HepG2 (cell line): ENCODE data around the gene IPPK. TPM values are rescaled to one million over a fixed set of nuclear protein-coding genes. Genes with fewer than 3 reads are reported as not detected.

Experiments
- EED ChIP-seq: sonication (generic); formaldehyde crosslinking; IDR thresholded peaks from 2 replicates; pipeline ENCODE4 v1.5.0; 2020; ENCODE audit warnings: mild to moderate bottlenecking, missing genetic modification reagents
- FOXP4 ChIP-seq: sonication (generic); formaldehyde crosslinking; IDR thresholded peaks from 2 replicates; pipeline ENCODE4 v1.4.0; 2020; ENCODE audit warnings: missing genetic modification reagents
- MAX ChIP-seq: IDR thresholded peaks from 2 replicates; pipeline ENCODE4 v1.6.1; 2012; ENCODE audit warnings: inconsistent platforms
- MED1 ChIP-seq: sonication (generic); formaldehyde crosslinking; IDR thresholded peaks from 2 replicates; pipeline ENCODE4 v1.4.0; 2020; ENCODE audit warnings: missing genetic modification reagents
- POGZ ChIP-seq: sonication (generic); formaldehyde crosslinking; IDR thresholded peaks from 2 replicates; pipeline ENCODE4 v1.4.0; 2020; ENCODE audit warnings: mild to moderate bottlenecking, missing genetic modification reagents
- RAD51 ChIP-seq: fragments of 450-650 bp; IDR thresholded peaks from 2 replicates; pipeline ENCODE4 v1.6.1; 2016; ENCODE audit warnings: borderline replicate concordance
- RFX3 ChIP-seq: IDR thresholded peaks from 2 replicates; pipeline ENCODE4 v1.6.1; 2016; ENCODE audit warnings: missing biosample characterization, missing genetic modification reagents
- SAP130 ChIP-seq: IDR thresholded peaks from 2 replicates; pipeline ENCODE4 v1.6.1; 2016; ENCODE audit warnings: low read depth
- SP5 ChIP-seq: IDR thresholded peaks from 2 replicates; pipeline ENCODE4 v1.6.1; 2016; ENCODE audit warnings: low read depth, borderline replicate concordance
- THAP8 ChIP-seq: sonication (generic); formaldehyde crosslinking; IDR thresholded peaks from 2 replicates; pipeline ENCODE4 v1.5.1; 2020; ENCODE audit warnings: missing genetic modification reagents, mild to moderate bottlenecking, borderline replicate concordance
- ZFX ChIP-seq: sonication (generic); formaldehyde crosslinking; IDR thresholded peaks from 2 replicates; pipeline ENCODE4 v1.4.0; 2020; ENCODE audit warnings: mild to moderate bottlenecking, low read depth, missing genetic modification reagents, moderate library complexity
- ZNF225 ChIP-seq: sonication (generic); formaldehyde crosslinking; IDR thresholded peaks from 2 replicates; pipeline ENCODE4 v1.4.0; 2020; ENCODE audit warnings: mild to moderate bottlenecking, missing genetic modification reagents
- ZNF543 ChIP-seq: sonication (generic); formaldehyde crosslinking; IDR thresholded peaks from 2 replicates; pipeline ENCODE4 v1.4.0; 2020; ENCODE audit warnings: mild to moderate bottlenecking, missing genetic modification reagents
- ZNF562 ChIP-seq: sonication (generic); formaldehyde crosslinking; IDR thresholded peaks from 2 replicates; pipeline ENCODE4 v1.8.0; 2022; ENCODE audit warnings: missing genetic modification reagents, borderline replicate concordance
- ZNF639 ChIP-seq: conservative IDR thresholded peaks from 2 replicates; pipeline ENCODE4 v1.6.1; 2018; ENCODE audit warnings: missing genetic modification reagents
- ZNF747 ChIP-seq: sonication (generic); formaldehyde crosslinking; IDR thresholded peaks from 2 replicates; pipeline ENCODE4 v1.8.1; 2023; ENCODE audit warnings: missing genetic modification reagents, mild to moderate bottlenecking, borderline replicate concordance
- ZSCAN30 ChIP-seq: sonication (generic); formaldehyde crosslinking; IDR thresholded peaks from 2 replicates; pipeline ENCODE4 v1.5.0; 2020; ENCODE audit warnings: mild to moderate bottlenecking, missing genetic modification reagents
- polyA plus RNA-seq, 8 experiments: library from polyadenylated mRNA; depleted of rRNA in 3 of 8; stranded (reverse) in 7 of 8; unstranded in 1 of 8; fragments of >200 nt; fragmentation: Illumina TruSeq in 4 of 8; extraction: Trizol in 4 of 8; gene quantifications; 2 replicates each; pipeline versions ENCODE4 v1.2.1 to v1.2.3, GENCODE V29; 2011 to 2016; ENCODE audit warnings: low read depth in 4 of 8, missing spikeins in 1 of 8, mixed read lengths in 1 of 8; ENCODE audit not compliant: insufficient read depth in 1 of 8
- total RNA-seq, 5 experiments: library from RNA; depleted of rRNA; stranded (reverse); fragments of >200 nt; fragmentation: Illumina TruSeq; extraction: Trizol; gene quantifications; 2 replicates each; pipeline ENCODE4 v1.2.3, GENCODE V29; 2016; ENCODE audit warnings: low read depth in 1 of 5
- TF ChIP-seq, protein P1 (sequence below): sonication (generic); formaldehyde crosslinking; IDR thresholded peaks from 2 replicates; pipeline ENCODE4 v1.5.1; 2020; ENCODE audit warnings: mild to moderate bottlenecking, missing genetic modification reagents, moderate library complexity
- TF ChIP-seq, protein P2 (sequence below): sonication (generic); formaldehyde crosslinking; IDR thresholded peaks from 2 replicates; pipeline ENCODE4 v1.4.0; 2020; ENCODE audit warnings: missing genetic modification reagents

Gene IPPK
- total and polyA plus RNA-seq, 2 of the 13 experiments (the other 11 are each of a cell fraction or from before 2014, with no cell fraction given), result 9.9 to 14.1 TPM

DNA sequence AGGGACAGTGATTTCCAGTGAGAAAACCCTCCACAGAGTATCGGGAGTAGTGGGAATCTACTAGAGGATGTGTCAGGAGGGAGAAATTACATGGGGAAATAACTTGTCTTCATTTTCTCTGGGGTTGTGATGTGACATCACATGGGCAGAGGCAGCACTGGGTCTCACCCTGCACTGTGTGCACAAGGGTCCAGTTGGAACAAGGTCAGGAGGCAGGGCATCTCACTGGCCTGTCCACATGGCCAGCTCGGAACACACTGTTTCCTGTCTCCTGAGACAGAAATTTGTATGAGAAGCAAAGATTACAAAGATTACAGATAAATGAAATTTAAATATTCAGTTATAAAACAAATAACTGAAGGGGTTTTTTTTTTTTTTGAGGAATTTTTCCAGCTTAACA lies 71.5 kb downstream of the IPPK start (continued):
- TF ChIP-seq, protein P1, sequence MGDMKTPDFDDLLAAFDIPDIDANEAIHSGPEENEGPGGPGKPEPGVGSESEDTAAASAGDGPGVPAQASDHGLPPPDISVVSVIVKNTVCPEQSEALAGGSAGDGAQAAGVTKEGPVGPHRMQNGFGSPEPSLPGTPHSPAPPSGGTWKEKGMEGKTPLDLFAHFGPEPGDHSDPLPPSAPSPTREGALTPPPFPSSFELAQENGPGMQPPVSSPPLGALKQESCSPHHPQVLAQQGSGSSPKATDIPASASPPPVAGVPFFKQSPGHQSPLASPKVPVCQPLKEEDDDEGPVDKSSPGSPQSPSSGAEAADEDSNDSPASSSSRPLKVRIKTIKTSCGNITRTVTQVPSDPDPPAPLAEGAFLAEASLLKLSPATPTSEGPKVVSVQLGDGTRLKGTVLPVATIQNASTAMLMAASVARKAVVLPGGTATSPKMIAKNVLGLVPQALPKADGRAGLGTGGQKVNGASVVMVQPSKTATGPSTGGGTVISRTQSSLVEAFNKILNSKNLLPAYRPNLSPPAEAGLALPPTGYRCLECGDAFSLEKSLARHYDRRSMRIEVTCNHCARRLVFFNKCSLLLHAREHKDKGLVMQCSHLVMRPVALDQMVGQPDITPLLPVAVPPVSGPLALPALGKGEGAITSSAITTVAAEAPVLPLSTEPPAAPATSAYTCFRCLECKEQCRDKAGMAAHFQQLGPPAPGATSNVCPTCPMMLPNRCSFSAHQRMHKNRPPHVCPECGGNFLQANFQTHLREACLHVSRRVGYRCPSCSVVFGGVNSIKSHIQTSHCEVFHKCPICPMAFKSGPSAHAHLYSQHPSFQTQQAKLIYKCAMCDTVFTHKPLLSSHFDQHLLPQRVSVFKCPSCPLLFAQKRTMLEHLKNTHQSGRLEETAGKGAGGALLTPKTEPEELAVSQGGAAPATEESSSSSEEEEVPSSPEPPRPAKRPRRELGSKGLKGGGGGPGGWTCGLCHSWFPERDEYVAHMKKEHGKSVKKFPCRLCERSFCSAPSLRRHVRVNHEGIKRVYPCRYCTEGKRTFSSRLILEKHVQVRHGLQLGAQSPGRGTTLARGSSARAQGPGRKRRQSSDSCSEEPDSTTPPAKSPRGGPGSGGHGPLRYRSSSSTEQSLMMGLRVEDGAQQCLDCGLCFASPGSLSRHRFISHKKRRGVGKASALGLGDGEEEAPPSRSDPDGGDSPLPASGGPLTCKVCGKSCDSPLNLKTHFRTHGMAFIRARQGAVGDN, result peak; percentile 82
- TF ChIP-seq, protein P2, sequence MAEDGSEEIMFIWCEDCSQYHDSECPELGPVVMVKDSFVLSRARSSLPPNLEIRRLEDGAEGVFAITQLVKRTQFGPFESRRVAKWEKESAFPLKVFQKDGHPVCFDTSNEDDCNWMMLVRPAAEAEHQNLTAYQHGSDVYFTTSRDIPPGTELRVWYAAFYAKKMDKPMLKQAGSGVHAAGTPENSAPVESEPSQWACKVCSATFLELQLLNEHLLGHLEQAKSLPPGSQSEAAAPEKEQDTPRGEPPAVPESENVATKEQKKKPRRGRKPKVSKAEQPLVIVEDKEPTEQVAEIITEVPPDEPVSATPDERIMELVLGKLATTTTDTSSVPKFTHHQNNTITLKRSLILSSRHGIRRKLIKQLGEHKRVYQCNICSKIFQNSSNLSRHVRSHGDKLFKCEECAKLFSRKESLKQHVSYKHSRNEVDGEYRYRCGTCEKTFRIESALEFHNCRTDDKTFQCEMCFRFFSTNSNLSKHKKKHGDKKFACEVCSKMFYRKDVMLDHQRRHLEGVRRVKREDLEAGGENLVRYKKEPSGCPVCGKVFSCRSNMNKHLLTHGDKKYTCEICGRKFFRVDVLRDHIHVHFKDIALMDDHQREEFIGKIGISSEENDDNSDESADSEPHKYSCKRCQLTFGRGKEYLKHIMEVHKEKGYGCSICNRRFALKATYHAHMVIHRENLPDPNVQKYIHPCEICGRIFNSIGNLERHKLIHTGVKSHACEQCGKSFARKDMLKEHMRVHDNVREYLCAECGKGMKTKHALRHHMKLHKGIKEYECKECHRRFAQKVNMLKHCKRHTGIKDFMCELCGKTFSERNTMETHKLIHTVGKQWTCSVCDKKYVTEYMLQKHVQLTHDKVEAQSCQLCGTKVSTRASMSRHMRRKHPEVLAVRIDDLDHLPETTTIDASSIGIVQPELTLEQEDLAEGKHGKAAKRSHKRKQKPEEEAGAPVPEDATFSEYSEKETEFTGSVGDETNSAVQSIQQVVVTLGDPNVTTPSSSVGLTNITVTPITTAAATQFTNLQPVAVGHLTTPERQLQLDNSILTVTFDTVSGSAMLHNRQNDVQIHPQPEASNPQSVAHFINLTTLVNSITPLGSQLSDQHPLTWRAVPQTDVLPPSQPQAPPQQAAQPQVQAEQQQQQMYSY (CRISPR knock-in tag), result no peak
- TF ChIP-seq MAX, result peak; percentile 61
- no peak for TF ChIP-seq SAP130 (CRISPR knock-in tag)
- no peak for TF ChIP-seq SP5
- TF ChIP-seq ZFX (CRISPR knock-in tag), result peak; percentile 32; the same call in 1 of the 2 replicates
- TF ChIP-seq RAD51, result no peak
- no peak for TF ChIP-seq EED
- TF ChIP-seq MED1 (CRISPR knock-in tag), result peak; percentile 44; the same call in 1 of the 2 replicates
- TF ChIP-seq ZNF747, result no peak
- no peak for TF ChIP-seq FOXP4 (CRISPR knock-in tag)
- TF ChIP-seq THAP8, result no peak
- peak; percentile 49; the same call in 1 of the 2 replicates for TF ChIP-seq POGZ
- TF ChIP-seq ZNF225 (CRISPR knock-in tag), result no peak
- TF ChIP-seq ZSCAN30 (CRISPR knock-in tag), result no peak
- no peak for TF ChIP-seq RFX3 (CRISPR knock-in tag)
- TF ChIP-seq ZNF639 (CRISPR knock-in tag), result no peak
- TF ChIP-seq ZNF543 (CRISPR knock-in tag), result no peak
- no peak for TF ChIP-seq ZNF562 (CRISPR knock-in tag)
